ENCODE measurements around the gene TANGO6. TPM values are rescaled to one million over a fixed set of nuclear protein-coding genes. Genes with fewer than 3 reads are reported as not detected.

Gene TANGO6
- total RNA-seq, 1 experiment from 2014 or later = 18.2 TPM

- no peaks in the 10 kb centered on the region for H3K9me3 ChIP-seq
- no peaks in the 10 kb centered on the region for H3K27me3 ChIP-seq (replicated peaks; ENCODE audit: control insufficient read depth, insufficient read depth, low read length)
- no TSS peak for BruUV-seq (replicated peaks)
- ChIA-PET POLR2A (no interaction called here), CTCF (no interaction called here)
- no peak for DNase-seq
- Mint-ChIP-seq H3K27me3 (ENCODE audit: insufficient read depth, unreplicated experiment) (no peaks in the 10 kb centered on the region), H3K36me3 (ENCODE audit: insufficient read depth, unreplicated experiment) (peaks cover 22% of the 10 kb centered on the region), H3K9me3 (ENCODE audit: unreplicated experiment) (no peaks in the 10 kb centered on the region), H3K27ac (ENCODE audit: unreplicated experiment) (no peak overlapping the region), H3K4me3 (ENCODE audit: unreplicated experiment) (no peak overlapping the region), H3K4me1 (ENCODE audit: low read depth, unreplicated experiment) (peaks cover 7% of the 10 kb centered on the region)
- intact Hi-C loops (cut with micrococcal nuclease; ENCODE audit: unreplicated experiment) = loop anchor here (10.0 kb wide), 1 partner anchor 575 kb away; the partner anchor contains the start of gene ZFP90
- peaks cover 9% of the 10 kb centered on the region for H3K4me1 ChIP-seq
- H3K4me3 ChIP-seq (ENCODE audit: low read depth, low read length) = no peak overlapping the region
- no peak for TF ChIP-seq CTCF (IDR thresholded peaks at IDR 0.05; ENCODE audit: insufficient read depth in 1 of 2, low read depth in 1 of 2, low read length in 1 of 2, severe bottlenecking in 1 of 2, unreplicated experiment in 1 of 2)
- no peaks in the 10 kb centered on the region for H3K36me3 ChIP-seq (ENCODE audit: control insufficient read depth, insufficient read depth, low read length)
Observed at GRCh38 chr16:69109486-69110270, 266.3 kb downstream of the TANGO6 start.

GRCh38 chr16:69110406-69110805 is 267.1 kb downstream of the TANGO6 start:
- H3K36me3 ChIP-seq (ENCODE audit: control insufficient read depth, insufficient read depth, low read length) = no peaks in the 10 kb centered on the region
- ChIA-PET CTCF (no interaction called here), POLR2A (no interaction called here)
- no peaks in the 10 kb centered on the region for H3K9me3 ChIP-seq
- Mint-ChIP-seq H3K27ac (ENCODE audit: unreplicated experiment) (no peak overlapping the region), H3K27me3 (ENCODE audit: insufficient read depth, unreplicated experiment) (no peaks in the 10 kb centered on the region), H3K4me1 (ENCODE audit: low read depth, unreplicated experiment) (peaks cover 1% of the 10 kb centered on the region), H3K9me3 (ENCODE audit: unreplicated experiment) (no peaks in the 10 kb centered on the region), H3K36me3 (ENCODE audit: insufficient read depth, unreplicated experiment) (peaks cover 20% of the 10 kb centered on the region), H3K4me3 (ENCODE audit: unreplicated experiment) (no peak overlapping the region)
- intact Hi-C loops (cut with micrococcal nuclease; ENCODE audit: unreplicated experiment) = no loop called here
- no peak overlapping the region for H3K4me3 ChIP-seq (ENCODE audit: low read depth, low read length)
- no peak for DNase-seq
- BruUV-seq (replicated peaks) = no TSS peak
- peaks cover 9% of the 10 kb centered on the region for H3K4me1 ChIP-seq
- no peak for TF ChIP-seq CTCF (IDR thresholded peaks at IDR 0.05; ENCODE audit: insufficient read depth in 1 of 2, low read depth in 1 of 2, low read length in 1 of 2, severe bottlenecking in 1 of 2, unreplicated experiment in 1 of 2)
- H3K27me3 ChIP-seq (replicated peaks; ENCODE audit: control insufficient read depth, insufficient read depth, low read length) = no peaks in the 10 kb centered on the region

- no peak overlapping the region for H3K4me3 Mint-ChIP-seq (ENCODE audit: unreplicated experiment)
- H3K9me3 Mint-ChIP-seq (ENCODE audit: unreplicated experiment) = no peaks in the 10 kb centered on the region
- Histone ChIP-seq H3K9me3 (no peaks in the 10 kb centered on the region), H3K36me3 (ENCODE audit: control insufficient read depth, insufficient read depth, low read length) (no peaks in the 10 kb centered on the region), H3K4me3 (ENCODE audit: low read depth, low read length) (no peak overlapping the region), H3K4me1 (peaks cover 9% of the 10 kb centered on the region), H3K27me3 (replicated peaks; ENCODE audit: control insufficient read depth, insufficient read depth, low read length) (no peaks in the 10 kb centered on the region)
- TF ChIP-seq CTCF (IDR thresholded peaks at IDR 0.05; ENCODE audit: insufficient read depth in 1 of 2, low read depth in 1 of 2, low read length in 1 of 2, severe bottlenecking in 1 of 2, unreplicated experiment in 1 of 2) = no peak
- no peak overlapping the region for H3K27ac Mint-ChIP-seq (ENCODE audit: unreplicated experiment)
- no peaks in the 10 kb centered on the region for H3K4me1 Mint-ChIP-seq (ENCODE audit: low read depth, unreplicated experiment)
- POLR2A ChIA-PET = interaction anchor here (0.6 kb wide), 1 partner anchor 1450 kb away, joined by 4 read pairs; the partner anchor contains the start of gene PARD6A
- intact Hi-C loops (cut with micrococcal nuclease; ENCODE audit: unreplicated experiment) = no loop called here
- DNase-seq = no peak
- BruUV-seq (replicated peaks) = no TSS peak
- CTCF ChIA-PET = interaction anchor here (0.6 kb wide), 1 partner anchor 291 kb away, joined by 3 read pairs; no protein-coding TSS in a partner anchor
- H3K27me3 Mint-ChIP-seq (ENCODE audit: insufficient read depth, unreplicated experiment) = no peaks in the 10 kb centered on the region
- H3K36me3 Mint-ChIP-seq (ENCODE audit: insufficient read depth, unreplicated experiment) = peaks cover 13% of the 10 kb centered on the region
Observed at GRCh38 chr16:69111216-69111875, 268.0 kb downstream of the TANGO6 start.
